HL-60 (cell line): Measurements from ENCODE around the gene JPH3.

Experiments used
- DNase-seq, 2 experiments: peaks; one replicate each; pipeline ENCODE4 v3.0.0-alpha.2; 2010 to 2020; ENCODE audit warnings: low read depth in 1 of 2, low spot score in 1 of 2
- H3K27ac ChIP-seq: fragments of 250-450 bp; sonication (Bioruptor Pico); replicated peaks from 2 replicates; pipeline ENCODE4 v1.5.1; 2020; ENCODE audit warnings: mild to moderate bottlenecking, moderate library complexity
- H3K27me3 ChIP-seq: fragments of 250-450 bp; sonication (Bioruptor Pico); 2 replicates; pipeline ENCODE4 v1.5.1; 2021; ENCODE audit warnings: mild to moderate bottlenecking, moderate library complexity; ENCODE audit not compliant: insufficient read depth, poor library complexity, severe bottlenecking
- H3K4me3 ChIP-seq: replicated peaks from 2 replicates; pipeline ENCODE4 v1.5.1; 2011; ENCODE audit warnings: mild to moderate bottlenecking, control low read depth, low read length; ENCODE audit not compliant: insufficient read depth
- GABPA ChIP-seq: IDR thresholded peaks from 2 replicates; pipeline ENCODE4 v1.6.1; 2012; ENCODE audit warnings: low read depth
- POLR2AphosphoS5 ChIP-seq: IDR thresholded peaks from 2 replicates; pipeline ENCODE4 v1.6.1; 2012; ENCODE audit warnings: low read depth
- REST ChIP-seq: IDR thresholded peaks from 2 replicates; pipeline ENCODE4 v1.6.1; 2012; ENCODE audit warnings: low read depth; ENCODE audit not compliant: insufficient replicate concordance
- SPI1 ChIP-seq: IDR thresholded peaks from 2 replicates; pipeline ENCODE4 v1.6.1; 2012; ENCODE audit warnings: low read depth, mild to moderate bottlenecking, borderline replicate concordance
- TF ChIP-seq, protein P1 (sequence below): IDR thresholded peaks from one replicate; pipeline ENCODE4 v1.5.1; 2011; ENCODE audit warnings: low read length, control low read depth, inconsistent platforms; ENCODE audit not compliant: insufficient read depth

Gene JPH3

DNA sequence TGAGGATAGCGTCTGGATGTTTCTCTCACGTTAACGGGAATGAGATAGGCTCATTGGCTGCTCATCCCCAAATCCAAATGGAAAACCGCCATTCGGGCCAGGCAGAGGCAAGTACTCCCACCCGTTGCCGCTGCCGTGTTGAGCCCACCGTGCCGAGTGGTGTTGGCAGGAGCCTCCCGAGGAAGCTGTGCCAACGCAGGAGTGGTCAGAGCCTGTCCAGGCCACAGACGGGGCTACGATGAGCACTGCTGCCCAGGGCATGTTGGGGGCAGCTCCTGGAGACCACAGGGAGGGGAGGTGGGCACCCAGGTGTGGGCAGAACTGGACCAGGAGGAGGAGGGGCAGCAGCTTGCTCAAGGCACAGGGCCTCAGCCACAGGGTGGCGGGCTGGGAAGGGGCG lies 91.5 kb downstream of the JPH3 start:
- H3K27ac ChIP-seq: no peak overlapping the region
- TF ChIP-seq, protein P1, sequence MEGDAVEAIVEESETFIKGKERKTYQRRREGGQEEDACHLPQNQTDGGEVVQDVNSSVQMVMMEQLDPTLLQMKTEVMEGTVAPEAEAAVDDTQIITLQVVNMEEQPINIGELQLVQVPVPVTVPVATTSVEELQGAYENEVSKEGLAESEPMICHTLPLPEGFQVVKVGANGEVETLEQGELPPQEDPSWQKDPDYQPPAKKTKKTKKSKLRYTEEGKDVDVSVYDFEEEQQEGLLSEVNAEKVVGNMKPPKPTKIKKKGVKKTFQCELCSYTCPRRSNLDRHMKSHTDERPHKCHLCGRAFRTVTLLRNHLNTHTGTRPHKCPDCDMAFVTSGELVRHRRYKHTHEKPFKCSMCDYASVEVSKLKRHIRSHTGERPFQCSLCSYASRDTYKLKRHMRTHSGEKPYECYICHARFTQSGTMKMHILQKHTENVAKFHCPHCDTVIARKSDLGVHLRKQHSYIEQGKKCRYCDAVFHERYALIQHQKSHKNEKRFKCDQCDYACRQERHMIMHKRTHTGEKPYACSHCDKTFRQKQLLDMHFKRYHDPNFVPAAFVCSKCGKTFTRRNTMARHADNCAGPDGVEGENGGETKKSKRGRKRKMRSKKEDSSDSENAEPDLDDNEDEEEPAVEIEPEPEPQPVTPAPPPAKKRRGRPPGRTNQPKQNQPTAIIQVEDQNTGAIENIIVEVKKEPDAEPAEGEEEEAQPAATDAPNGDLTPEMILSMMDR: no peak
- TF ChIP-seq SPI1 (no peak), POLR2AphosphoS5 (no peak)
- H3K4me3 ChIP-seq: no peak overlapping the region
- DNase-seq: no peak
- H3K27me3 ChIP-seq: no peaks in the 10 kb centered on the region

DNA sequence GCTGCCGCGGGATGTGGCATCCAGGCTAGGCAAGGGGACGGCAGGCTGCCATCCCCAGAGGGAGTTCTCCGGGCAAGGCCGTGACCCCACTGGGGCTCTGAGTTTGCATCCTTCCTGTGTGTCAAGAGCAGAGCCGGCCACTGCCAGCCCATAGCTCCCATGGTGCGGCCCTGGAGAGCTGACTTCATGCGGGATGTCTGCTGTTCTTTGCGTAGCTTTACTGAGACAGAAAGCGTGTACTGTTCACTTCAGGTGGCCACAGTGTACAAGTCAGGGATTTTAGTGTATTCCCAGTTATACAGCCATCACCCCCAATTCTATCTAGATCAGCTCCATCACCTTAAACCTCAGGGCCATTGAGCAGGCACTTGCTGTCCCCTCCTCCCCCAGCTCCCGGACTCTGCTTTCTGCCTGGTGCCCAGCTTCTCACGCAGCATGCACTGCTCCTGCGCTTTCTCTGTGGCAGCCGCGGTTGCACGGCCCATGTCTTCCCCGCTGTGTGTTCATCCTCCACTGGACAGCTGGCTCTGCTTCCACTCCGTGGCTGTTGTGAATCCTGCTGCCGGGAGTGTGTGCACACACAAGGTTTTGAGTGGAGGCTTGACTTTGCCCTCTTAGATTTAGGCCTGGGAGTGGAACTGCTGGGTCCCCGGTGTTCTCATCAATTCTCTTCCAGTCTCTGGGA lies 92.3 kb downstream of the JPH3 start:
- DNase-seq: no peak

DNA sequence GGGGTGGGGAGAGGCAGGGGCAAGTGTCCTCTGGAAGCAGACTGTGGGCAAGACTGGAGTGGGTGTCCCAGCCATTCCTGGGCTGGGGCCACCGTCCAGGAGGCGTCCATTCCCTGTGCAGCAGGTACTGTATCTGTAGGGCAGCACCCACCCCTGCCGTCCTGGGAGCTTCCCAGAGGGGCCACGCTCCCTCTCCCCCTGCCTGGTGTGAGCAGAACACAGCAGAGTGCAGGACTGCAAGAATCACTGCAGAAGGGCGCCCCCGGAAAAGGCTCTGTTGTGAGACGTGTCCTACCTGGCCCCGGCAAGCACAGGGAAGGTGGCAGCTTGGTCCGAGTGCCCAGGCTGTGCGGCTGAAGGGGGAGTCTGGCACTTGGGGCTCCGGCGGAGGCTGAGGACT lies 93.2 kb downstream of the JPH3 start:
- DNase-seq: no peak
- H3K27ac ChIP-seq: no peak overlapping the region
- TF ChIP-seq SPI1 (no peak), POLR2AphosphoS5 (no peak), GABPA (no peak), REST (no peak)
- TF ChIP-seq, protein P1: no peak

More for the DNA sequence above, 92.3 kb downstream of the JPH3 start:
- Histone ChIP-seq H3K27me3 (no peaks in the 10 kb centered on the region), H3K27ac (no peak overlapping the region), H3K4me3 (no peak overlapping the region)
- TF ChIP-seq, protein P1: no peak
- TF ChIP-seq POLR2AphosphoS5 (no peak), REST (no peak), SPI1 (no peak), GABPA (no peak)

DNA sequence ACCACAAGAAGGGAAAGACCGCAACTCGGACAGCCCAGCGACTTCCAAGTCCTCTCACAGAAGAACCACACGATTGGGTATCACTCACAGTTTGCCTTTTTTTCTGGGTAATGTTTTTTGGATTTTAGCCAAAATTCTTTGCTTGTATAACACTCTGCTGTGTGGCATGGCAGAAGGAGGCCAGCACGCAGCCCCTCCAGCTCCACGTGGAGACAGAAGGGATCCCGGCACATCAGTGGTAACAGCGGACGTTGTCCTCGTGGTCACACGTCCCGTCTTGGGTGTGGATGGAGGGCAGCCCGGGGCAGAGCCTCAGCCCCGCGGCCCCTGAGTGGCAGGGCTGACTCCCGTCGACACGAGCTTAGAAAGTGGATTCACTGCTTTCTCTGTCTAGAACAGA lies 94.4 kb downstream of the JPH3 start:
- Histone ChIP-seq H3K27me3 (no peaks in the 10 kb centered on the region), H3K4me3 (no peak overlapping the region), H3K27ac (no peak overlapping the region)
- no peak for DNase-seq
- TF ChIP-seq, protein P1: no peak
- TF ChIP-seq SPI1 (no peak), POLR2AphosphoS5 (no peak), GABPA (no peak), REST (no peak)

More for the DNA sequence above, 93.2 kb downstream of the JPH3 start:
- H3K4me3 ChIP-seq: no peak overlapping the region
- H3K27me3 ChIP-seq: no peaks in the 10 kb centered on the region
